Upper lobe of right lung (tissue), 1 donor: ENCODE measurements around the gene SEMA4C. TPM values are rescaled to one million over a fixed set of nuclear protein-coding genes. Genes with fewer than 3 reads are reported as not detected.

ENCODE experiments used
- ATAC-seq: fragments of 200-7000 bp; cut with Tn5 transposase; one replicate; pipeline ENCODE4 v1.9.1; 2020; ENCODE audit warnings: mild to moderate bottlenecking, moderate library complexity
- DNase-seq: peaks from one replicate; pipeline ENCODE4 v3.0.0-alpha.2; 2020
- H3K27ac ChIP-seq: fragments of 200-600 bp; one replicate; pipeline ENCODE4 v1.8.0; 2022
- H3K27me3 ChIP-seq: fragments of 200-600 bp; one replicate; pipeline ENCODE4 v1.8.0; 2022; ENCODE audit warnings: mild to moderate bottlenecking
- H3K36me3 ChIP-seq: fragments of 200-600 bp; one replicate; pipeline ENCODE4 v1.8.0; 2022
- H3K4me1 ChIP-seq: fragments of 200-600 bp; one replicate; pipeline ENCODE4 v1.8.0; 2022
- H3K4me3 ChIP-seq: fragments of 200-600 bp; one replicate; pipeline ENCODE4 v1.8.0; 2022; ENCODE audit warnings: mild to moderate bottlenecking
- H3K9me3 ChIP-seq: fragments of 200-600 bp; one replicate; pipeline ENCODE4 v1.8.0; 2022
- CTCF ChIP-seq: fragments of 200-600 bp; IDR thresholded peaks from one replicate; pipeline ENCODE4 v1.8.0; 2022; ENCODE audit warnings: antibody characterized with exemption
- intact Hi-C: fragments of 100-400 bp; cut with DNase I; formaldehyde crosslinking; loops from one replicate; pipeline ENCODE4 v1.11.0; 2022
- total RNA-seq: library from RNA; stranded (reverse); fragmentation: NEBNext Ultra II Directional; extraction: Animal tissue kit (Norgen Biotek cat#: 25700); gene quantifications from one replicate; pipeline ENCODE4 v1.2.1, GENCODE V29; 2021
- donor health status: DM: no; HTN: yes; CAD: no; lungs with severe emphysema.

The SEMA4C gene
- total RNA-seq, 1 donor from 2014 or later, result 37.7 TPM

DNA sequence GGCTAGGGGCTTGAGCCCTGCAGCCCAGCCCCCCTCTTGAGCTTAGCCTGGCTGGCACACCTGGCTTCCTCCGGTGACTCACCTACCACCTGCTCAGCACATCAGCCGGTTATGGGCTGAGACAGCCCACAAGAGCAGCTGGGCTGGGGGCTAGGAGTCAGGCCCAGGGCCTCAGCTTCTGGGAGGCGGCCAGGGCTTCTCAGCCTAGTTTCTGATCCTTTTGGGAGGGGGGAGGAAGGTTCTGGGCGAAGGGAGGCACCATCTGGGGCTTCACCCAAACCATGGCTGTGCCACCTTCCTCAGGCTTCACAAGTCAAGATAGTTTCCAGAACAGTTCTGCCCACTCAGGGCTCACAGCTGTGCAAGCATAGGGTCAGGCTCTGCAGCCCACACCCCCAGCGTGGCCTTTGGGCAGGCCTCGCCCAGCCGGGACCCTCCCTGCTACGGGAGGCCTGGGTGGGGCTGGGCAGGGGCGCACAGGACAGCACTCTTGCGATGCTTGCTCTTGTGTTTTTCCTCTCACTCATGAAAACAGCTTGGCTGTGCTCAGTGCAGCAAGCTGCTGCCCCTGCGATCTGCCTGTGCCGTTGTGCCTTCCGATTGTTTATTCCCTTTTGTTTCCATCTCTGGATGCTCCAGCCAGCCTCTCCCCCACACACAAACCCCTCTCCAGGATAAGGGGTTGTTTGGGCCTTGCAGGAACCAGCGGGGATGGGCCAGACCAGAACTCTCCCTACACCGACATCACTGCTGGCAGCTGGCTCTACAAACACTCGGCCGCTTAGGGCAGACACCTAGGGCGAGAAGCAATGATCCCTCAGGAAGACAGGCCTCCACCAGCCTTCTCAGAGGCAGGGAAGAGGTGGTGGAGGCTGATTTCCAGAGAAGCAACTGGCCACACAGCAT is 26.1 kb upstream of the SEMA4C start:
- intact Hi-C loops, result no loop called here
- no peaks in the 10 kb centered on the region for H3K27me3 ChIP-seq
- DNase-seq (no peak), ATAC-seq (peak; percentile 39)
- no peak overlapping the region for H3K27ac ChIP-seq
- H3K4me1 ChIP-seq, result peaks cover 28% of the 10 kb centered on the region
- H3K9me3 ChIP-seq, result no peaks in the 10 kb centered on the region
- TF ChIP-seq CTCF, result no peak
- no peak overlapping the region for H3K4me3 ChIP-seq
- no peaks in the 10 kb centered on the region for H3K36me3 ChIP-seq

GRCh38 chr2:96895032-96895745 is 25.3 kb upstream of the SEMA4C start:
- intact Hi-C loops, result no loop called here
- Histone ChIP-seq H3K27ac (no peak overlapping the region), H3K36me3 (no peaks in the 10 kb centered on the region), H3K27me3 (no peaks in the 10 kb centered on the region), H3K9me3 (no peaks in the 10 kb centered on the region), H3K4me1 (peaks cover 36% of the 10 kb centered on the region), H3K4me3 (no peak overlapping the region)
- no peak for TF ChIP-seq CTCF
- no peak for DNase-seq
- ATAC-seq, result peak; percentile 21

- no peaks in the 10 kb centered on the region for H3K27me3 ChIP-seq
- no peaks in the 10 kb centered on the region for H3K36me3 ChIP-seq
- intact Hi-C loops, result no loop called here
- no peak for TF ChIP-seq CTCF
- H3K4me1 ChIP-seq, result peaks cover 38% of the 10 kb centered on the region
- no peaks in the 10 kb centered on the region for H3K9me3 ChIP-seq
- no peak overlapping the region for H3K4me3 ChIP-seq
- H3K27ac ChIP-seq, result no peak overlapping the region
- ATAC-seq (no peak), DNase-seq (no peak)
Measured at GRCh38 chr2:96894151-96894531, 24.3 kb upstream of the SEMA4C start.

GRCh38 chr2:96893289-96894150 is 23.6 kb upstream of the SEMA4C start:
- no peak for TF ChIP-seq CTCF
- DNase-seq, result no peak
- H3K4me3 ChIP-seq, result no peak overlapping the region
- intact Hi-C loops, result no loop called here
- H3K27me3 ChIP-seq, result no peaks in the 10 kb centered on the region
- no peak for ATAC-seq
- H3K36me3 ChIP-seq, result no peaks in the 10 kb centered on the region
- peaks cover 41% of the 10 kb centered on the region for H3K4me1 ChIP-seq
- no peak overlapping the region for H3K27ac ChIP-seq
- no peaks in the 10 kb centered on the region for H3K9me3 ChIP-seq

DNA sequence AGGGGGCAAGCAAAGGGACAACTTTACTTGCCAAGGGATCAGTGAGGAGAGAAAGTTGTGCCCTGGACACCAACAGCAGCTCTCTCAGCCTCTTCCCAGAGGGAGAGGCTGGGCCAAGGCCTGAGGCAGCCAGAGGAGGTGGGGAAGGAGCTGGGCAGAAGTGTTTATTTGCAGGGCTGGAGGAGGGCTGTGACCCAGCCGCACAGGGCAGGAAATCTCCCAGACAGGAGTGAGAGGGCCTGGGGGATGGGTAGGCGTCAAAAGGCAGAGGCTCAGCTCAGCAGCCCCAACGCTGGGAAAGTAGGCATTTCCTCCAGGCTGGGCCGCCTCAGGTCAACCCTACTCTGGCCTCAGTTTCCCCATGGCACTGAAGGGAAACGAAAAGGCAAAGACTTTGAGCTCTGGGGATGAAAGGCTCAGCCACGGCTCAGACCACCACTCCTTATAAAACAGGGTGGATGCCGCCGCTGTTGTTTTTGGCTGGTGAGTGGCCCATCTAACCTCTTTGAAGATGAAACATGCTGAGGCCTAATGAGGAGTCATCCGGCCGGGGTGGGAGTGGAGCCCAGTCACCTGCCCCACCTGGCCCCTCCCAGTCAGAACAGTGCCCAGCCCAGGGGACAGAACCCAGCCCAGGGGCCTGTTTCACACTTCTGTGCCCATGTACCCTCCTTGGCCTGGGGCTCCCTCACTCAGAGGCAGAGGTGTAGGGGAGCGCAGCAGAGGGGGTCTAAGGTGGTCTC is 21.9 kb upstream of the SEMA4C start:
- TF ChIP-seq CTCF, result no peak
- ATAC-seq (peak; percentile 80), DNase-seq (peak; percentile 78)
- H3K27me3 ChIP-seq, result no peaks in the 10 kb centered on the region
- H3K9me3 ChIP-seq, result no peaks in the 10 kb centered on the region
- peak overlapping the region; percentile 4 for H3K27ac ChIP-seq
- H3K4me1 ChIP-seq, result peaks cover 43% of the 10 kb centered on the region
- H3K4me3 ChIP-seq, result no peak overlapping the region
- intact Hi-C loops, result no loop called here
- H3K36me3 ChIP-seq, result no peaks in the 10 kb centered on the region
